Tongue (tissue), 2 donors: Measurements from ENCODE around the gene EPS8L2. TPM values are rescaled to one million over a fixed set of nuclear protein-coding genes. Genes with fewer than 3 reads are reported as not detected.

Experiments
- DNase-seq: peaks from one replicate; pipeline ENCODE4 v3.0.0-alpha.2; 2015
- total RNA-seq: library from RNA; depleted of rRNA; stranded (reverse); fragments of >200 nt; gene quantifications from one replicate; pipeline ENCODE4 v1.2.3, GENCODE V29; 2014

The EPS8L2 gene
- total RNA-seq, 1 donor from 2014 or later, result 88.3 TPM

DNA sequence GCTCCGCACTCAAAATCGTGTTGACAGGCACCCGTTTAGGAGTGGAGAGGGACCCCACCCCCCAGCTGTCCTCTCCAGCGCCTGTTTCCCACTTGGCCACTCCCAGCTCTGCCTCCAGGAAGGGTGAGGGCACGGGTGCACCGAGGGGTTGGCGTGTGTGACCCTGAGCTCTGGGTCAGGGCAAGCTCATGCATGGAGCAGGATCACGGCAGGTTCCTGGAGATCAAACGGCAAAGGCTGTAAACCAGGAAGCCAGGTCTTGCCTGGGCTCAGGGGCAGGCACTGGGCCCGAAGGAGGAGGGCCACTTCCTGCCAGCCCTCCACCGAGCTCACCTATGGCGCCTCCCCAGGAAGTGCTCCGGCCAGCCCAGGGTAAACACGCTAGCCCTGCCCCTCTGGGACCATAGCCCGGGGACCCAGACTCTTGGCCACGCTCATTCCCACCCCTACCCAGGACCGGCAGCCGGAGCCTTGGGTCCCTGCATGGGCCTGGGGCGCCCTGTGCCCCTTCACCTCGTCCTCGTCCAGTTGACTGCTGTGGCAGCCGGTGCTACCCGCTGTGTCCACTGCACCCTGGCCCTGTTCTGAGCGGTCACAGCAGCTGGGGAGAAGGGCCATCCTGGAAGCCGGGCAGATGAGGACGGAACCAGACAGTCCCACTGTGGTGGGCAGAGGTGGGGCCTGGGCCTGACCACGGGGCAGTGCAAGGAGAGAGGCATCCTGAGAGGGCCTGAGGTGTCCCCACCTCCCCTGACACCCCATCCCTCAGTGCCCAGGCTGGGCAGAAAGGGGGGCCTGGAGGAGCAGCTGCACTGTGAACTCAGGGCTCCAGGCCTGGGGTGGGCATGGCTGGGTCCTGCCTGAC, 1.0 kb upstream of the EPS8L2 start:
- no peak for DNase-seq

DNA sequence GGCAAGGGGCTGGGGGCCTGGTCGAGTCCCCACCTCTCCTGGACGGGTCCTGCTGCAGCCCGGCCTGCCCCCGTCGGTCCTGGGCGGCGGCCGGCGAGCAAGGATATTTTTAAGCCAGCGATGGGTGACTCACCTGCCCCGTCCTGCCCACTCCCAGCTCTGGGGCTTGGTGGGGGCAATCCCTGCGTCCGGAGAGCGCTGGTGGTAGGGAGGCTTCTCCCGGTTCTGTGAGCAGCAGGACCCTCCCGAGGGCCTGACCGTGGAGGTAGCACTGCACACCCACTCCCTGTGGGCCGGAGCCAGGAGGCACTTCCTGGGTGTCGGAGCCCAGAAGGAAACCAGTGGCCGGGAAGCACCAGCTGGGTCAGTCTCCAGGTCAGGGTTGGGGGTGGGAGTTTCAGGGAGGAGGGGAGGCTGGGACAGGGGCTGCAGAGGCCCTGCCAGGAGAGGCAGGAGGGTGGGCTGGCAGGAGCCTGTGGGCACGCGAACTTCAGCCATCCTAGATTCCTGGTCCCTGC, 467 bp downstream of the EPS8L2 start:
- no peak for DNase-seq

DNA sequence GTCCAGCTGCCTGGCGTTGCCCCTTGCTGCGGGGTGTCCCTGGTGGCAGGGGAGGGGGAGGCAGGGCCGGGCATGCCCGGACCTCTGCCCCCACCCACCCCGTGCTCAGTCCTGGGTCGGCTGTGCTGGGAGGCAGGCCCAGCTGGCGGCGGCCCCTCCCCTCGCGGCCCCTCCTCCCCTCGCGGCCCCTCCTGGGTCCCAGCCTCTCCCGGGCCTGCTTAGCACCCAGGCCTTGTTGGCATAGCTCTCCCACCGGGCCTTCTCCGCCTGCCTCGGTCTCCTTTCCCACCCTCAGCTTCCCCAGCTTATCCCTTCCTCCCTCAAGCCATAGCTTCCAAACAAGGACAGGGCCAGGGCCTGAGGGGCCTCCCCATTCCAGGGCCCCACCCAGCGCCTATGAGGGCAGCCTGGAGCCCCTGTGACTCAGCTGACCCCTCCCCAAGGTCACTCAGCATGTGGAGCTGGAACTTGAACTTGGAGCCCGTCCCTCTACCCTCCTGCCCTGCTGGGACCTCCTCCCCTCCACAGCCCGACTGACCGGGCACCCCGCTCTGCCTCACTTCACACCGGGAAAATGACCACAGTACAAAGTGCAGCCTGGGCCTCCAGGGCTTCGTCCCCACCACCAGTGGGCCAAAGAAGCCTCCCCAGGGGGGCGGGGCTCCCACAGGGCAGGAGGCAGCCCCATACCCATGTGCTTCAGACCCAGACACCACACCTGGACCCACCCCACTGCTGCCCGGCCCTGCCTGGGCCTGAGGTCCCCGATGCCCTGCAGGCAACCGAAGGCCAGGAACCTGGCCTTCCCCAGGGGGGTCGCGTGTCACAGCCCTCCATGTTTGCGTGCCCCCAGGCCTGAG, 1.2 kb downstream of the EPS8L2 start:
- no peak for DNase-seq

DNA sequence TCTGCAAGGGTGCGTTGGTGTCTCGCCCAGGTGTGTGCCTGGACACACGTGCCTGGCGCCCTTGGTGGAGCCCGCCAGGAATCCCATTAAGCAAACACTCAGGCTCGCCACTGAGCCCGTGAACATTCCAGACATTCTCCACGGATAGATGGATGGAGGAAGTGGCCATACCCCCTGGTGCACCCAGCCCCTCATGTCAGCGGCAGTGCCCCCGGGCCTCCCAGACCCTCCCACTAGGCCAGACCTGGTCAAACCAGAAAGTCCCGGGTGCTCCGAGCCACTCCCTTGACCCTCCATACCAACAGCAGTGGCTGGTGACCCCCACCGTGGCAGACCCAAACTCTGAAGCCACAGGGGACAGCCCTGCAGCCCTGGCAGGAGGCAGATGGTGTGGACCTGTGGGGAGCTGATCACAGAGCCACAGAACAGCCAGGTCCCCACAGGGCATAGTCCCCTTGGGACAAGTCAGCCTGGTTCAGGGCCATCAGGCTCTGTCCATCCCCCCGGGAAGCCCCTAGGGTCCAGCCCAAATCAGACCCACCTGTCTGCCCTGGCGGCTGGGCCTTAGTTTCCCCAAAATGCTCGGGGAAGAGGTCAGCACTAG, 1.9 kb downstream of the EPS8L2 start:
- no peak for DNase-seq

DNA sequence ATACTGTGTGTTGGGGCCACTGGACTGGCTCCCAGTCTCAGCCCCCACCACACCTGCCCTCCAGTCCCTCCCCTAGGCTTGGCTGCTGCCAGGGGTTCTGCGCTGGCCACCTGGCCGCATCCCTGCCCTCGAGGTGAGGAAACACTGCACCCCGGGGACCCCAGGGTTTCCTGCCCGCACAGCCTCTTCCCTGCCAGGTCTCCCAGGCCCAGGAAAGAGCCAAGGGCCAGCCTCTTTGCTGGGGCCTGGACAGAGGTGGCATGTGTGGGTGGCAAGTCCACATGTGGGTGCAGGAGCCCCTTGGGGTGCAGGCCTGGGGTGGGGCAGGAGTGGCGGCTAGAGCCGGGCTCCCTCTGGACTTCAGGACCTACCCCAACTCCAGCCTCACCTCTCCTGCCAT, 2.5 kb downstream of the EPS8L2 start:
- DNase-seq, result no peak

DNA sequence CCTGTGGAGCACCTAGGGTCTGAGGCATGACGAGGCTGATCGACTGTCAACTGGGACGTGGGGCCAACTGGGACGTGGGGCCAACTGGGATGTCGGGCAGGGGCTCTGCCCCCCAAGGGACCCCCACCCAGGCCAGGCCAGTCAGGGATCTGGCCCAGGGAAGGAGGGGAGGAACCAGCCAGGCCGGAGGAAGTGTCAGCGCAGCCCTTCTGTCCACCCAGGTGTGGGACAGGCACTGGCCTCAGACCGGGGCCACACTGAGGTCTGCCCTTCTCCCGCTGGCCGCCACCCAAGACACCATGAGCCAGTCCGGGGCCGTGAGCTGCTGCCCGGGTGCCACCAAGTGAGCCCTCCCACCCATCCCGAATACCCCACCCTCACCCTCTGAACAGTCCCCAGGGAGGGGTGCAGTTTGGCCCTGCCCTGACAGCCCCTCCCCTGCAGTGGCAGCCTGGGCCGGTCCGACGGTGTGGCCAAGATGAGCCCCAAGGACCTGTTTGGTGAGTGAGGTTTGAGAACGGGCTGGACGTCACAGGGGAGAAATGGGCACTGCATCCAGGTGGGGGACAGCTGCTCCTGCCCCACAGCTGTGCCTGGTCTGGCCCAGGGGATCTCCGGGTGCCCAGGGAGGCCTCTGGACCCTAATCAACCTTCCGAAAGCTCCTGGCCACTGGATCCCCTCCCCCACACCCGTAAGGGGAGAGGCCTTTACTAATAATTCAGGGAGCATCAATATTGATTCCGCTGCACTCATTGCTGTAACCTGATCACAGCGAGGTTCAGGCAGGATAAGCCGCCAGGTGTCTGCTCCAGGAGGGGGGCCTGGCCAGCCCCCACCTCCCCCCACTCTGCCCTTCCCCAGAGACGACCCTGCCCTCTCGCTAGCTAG, 3.3 kb downstream of the EPS8L2 start:
- DNase-seq, result no peak

DNA sequence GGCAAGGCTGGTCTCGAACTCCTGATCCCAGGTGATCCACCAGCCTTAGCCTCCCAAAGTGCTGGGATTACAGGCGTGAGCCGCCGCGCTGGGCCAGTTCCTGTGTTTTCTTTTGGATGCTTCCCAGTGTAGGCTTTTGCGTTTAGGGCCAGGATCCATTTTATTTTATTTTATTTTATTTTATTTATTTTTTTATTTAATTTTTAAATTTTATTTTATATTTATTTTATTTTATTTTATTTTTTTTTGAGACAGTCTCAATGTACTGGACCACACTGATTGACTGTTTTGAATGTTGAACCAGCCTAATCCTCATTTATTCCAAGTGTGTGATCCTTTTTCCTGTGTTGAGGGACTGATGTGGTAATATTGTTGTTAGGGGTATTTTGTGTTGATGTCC, 8.4 kb downstream of the EPS8L2 start:
- DNase-seq, result no peak

DNA sequence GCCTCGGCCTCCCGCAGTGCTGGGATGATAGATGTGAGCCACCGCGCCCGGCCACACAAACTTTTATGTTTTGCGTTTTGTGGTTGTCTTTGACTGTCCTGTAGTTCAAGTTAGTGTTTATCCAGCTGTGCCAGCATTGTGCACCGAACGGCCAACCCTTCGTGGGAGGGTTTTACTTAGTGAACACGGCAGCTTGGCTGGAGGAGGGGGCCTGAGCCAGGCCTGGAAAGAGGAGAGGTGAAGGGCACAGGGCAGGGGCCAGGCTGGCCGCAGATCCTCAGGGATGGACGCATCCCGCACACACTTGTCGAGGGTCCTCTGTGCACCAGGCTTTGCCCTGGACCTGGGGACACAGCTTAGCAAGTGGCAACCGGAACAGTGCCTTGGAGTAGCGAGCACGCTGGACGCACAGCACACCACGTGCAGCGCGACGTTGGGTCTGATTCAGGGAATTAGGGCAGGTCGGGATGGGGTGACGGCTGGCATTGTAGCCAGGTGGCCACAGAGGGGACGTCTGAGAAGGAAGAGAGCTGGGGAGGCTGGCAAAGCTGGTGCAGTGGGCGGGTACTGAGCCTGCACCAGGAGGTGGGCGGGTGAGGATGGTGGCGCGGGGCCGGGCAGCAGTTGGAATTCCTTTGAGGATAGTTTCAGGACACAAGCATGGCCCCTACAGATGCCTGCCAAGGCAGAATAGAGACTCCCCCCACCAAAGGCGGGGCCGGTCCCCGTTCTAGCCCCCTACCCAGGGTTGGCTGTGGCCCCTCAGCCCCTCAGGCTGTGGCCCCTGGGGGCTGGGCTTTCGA, 13.4 kb downstream of the EPS8L2 start:
- no peak for DNase-seq

DNA sequence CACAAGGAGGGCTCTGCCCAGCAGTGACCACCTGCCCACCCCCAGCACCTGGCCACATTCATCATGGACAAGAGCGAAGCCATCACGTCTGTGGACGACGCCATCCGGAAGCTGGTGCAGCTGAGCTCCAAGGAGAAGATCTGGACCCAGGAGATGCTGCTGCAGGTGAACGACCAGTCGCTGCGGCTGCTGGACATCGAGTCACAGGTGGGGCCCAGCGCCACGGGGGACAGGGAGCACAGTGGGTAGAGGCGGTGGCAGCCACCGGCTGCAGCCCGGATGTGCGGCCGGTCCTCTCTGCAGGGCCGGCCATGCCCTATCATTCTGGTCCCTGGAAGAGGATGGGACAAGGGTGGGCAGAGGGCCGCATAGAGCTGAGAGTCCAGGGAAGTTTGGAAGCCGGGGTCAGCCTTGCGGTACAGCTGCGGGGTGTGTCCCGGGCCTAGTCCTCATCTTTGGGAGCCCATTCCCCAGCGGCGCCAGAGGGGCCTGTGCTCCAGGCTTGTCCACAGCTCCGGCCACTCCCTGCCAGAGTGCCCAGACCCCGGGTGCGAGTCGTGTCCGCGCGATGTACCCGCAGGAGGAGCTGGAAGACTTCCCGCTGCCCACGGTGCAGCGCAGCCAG, 14.1 kb downstream of the EPS8L2 start:
- DNase-seq, result no peak

DNA sequence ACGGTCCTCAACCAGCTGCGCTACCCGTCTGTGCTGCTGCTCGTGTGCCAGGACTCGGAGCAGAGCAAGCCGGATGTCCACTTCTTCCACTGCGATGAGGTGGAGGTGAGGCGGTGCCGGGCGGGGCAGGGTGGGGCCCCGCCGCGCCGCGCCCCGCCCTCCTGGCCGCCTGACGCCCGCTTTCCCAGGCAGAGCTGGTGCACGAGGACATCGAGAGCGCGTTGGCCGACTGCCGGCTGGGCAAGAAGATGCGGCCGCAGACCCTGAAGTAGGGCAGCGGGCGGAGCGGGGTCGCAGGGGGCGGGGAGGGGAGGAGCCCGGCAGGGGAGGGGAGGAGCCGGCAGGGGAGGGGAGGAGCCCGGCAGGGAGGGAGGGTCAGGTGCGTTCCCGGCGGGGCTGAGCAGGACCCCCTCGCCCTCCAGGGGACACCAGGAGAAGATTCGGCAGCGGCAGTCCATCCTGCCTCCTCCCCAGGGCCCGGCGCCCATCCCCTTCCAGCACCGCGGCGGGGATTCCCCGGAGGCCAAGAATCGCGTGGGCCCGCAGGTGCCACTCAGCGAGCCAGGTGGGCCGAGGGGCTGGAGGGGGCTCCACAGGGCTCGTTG, 14.7 kb downstream of the EPS8L2 start:
- DNase-seq, result no peak

DNA sequence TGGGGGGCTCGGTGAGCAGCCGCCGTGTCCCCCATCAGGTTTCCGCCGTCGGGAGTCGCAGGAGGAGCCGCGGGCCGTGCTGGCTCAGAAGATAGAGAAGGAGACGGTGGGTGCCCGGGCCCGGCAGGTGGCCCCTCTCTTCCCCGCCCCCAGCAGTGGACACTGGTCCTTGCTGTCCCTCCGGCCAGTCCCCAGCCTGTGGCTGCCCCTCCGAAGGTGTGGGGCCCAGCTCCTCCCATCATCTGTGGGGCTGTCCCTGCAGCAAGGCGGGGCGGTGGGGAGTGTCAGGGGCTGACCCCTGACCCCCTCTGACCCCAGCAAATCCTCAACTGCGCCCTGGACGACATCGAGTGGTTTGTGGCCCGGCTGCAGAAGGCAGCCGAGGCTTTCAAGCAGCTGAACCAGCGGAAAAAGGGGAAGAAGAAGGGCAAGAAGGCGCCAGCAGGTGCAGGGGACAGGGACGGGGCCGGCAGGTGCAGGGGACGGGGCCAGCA, 15.3 kb downstream of the EPS8L2 start:
- DNase-seq, result no peak

DNA sequence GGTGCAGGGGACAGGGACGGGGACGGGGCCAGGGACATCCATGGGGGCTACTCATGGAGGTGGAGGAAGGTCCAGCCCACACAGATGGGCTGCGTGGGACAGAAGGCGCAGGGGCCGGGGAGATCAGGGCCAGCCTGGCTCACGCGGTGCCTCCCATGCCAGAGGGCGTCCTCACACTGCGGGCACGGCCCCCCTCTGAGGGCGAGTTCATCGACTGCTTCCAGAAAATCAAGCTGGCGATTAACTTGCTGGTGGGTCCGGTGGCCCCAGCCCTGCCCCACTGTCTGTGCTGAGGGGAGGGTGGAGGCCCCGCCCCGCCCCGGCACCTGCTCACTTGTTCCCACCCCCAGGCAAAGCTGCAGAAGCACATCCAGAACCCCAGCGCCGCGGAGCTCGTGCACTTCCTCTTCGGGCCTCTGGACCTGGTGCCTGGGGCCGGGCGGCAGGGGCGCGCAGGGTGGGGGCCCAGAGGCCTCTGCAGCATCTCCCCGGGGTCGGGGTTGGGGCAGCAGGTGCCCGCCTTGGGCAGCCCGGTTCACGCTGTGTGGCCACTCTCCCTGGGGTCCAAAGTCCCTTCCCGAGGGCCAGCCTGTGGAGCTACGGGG, 15.8 kb downstream of the EPS8L2 start:
- DNase-seq, result no peak

DNA sequence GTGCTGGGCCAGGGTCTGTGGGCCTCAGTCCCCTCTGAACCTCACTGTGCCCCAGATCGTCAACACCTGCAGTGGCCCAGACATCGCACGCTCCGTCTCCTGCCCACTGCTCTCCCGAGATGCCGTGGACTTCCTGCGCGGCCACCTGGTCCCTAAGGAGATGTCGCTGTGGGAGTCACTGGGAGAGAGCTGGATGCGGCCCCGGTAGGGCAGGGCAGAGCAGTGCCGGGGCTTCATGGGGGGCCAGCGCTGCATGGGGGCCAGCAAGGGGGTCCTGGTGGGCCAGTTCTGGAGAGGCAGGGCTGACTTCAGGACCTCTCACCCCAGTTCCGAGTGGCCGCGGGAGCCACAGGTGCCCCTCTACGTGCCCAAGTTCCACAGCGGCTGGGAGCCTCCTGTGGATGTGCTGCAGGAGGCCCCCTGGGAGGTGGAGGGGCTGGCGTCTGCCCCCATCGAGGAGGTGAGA, 16.3 kb downstream of the EPS8L2 start:
- DNase-seq, result no peak

DNA sequence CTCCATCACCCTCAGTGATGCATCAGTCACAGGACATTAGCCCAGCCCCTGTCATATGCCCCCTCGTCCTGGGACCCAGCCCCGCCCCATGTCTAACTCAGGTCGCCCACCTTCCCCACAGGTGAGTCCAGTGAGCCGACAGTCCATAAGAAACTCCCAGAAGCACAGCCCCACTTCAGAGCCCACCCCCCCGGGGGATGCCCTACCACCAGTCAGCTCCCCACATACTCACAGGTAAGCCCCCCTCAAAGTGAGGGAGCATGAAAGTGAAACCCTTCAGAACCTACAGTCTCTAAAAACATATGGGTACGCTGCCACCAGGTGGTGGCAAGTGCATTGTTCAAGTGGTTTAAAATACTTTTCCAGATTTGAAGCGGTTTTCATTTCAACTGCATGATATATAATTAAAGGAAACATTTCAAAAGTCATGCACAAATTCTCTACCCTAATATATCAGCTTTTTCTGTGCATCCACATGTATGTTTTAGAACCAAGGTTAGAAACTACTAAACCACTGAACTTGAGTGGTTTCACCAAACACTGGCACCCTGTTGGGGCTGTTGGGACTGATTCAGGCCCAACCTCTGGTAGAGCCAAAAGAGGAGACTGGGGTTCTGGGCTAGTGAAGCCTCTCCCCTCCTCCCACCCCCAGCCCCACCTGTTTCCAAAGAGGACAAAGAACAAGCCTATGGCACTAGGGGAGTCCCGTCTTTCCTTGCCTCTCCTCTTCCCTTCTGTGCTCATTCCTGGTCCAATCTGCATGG, 17.3 kb downstream of the EPS8L2 start:
- peak; percentile 53 for DNase-seq

DNA sequence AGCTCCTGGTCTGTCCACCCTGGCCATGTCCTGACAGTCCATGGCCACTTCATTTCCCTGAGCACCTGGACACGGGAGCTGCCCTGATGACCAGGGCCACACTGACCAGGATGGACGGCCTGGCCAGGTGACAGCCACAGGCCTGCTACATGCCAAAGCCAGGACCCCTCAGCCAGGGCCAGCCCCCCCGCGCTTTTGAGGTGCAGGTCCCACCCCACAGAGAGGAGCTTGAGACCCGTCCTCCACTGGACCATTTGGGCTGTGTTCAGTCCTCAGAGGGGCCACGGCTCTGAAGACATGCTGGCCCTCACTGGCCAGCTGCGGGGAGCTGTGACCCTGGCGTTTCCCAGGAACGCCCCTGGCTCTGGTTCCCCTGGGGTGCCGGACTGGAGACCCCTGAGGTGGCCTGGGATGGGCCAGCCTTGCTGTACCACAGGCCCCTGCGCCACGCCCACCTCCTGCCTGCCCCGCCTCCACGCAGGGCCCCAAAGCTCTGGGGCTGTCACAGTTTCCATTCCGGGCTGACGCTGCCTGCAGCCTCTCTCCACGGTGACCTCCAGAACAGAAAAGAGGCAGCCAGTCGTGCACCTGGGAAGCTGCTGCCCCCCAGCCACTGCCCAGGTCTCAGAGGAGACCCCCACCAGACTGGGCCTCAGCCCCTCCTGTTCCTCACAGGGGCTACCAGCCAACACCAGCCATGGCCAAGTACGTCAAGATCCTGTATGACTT, 18.2 kb downstream of the EPS8L2 start:
- DNase-seq, result no peak

DNA sequence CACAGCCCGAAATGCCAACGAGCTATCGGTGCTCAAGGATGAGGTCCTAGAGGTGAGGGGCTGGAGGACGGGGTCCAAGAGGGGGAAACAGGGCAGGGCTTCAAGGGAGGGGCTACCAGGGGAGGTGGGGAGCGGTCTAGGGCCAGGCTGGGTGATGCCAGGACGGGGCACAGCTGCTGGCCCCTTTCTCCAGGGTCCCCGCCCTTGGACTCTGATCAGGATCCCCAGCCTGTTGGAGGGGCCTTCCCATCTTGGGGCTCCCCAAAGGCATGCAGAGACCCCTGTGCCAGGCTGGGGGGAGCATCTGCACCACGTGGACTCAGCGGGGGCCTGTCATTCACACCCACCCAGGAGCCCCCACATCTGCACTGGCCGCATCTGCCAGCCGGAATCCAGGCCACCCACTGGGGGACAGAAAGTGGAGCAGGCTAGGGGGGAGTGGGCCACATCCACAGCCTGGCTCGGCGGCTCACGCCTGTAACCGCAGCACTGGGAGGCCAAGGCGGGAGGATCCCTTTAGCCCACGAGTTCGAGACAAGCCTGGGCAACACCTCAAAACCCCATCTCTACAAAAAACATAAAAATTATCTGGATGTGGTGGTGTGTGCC, 18.9 kb downstream of the EPS8L2 start:
- DNase-seq, result no peak

DNA sequence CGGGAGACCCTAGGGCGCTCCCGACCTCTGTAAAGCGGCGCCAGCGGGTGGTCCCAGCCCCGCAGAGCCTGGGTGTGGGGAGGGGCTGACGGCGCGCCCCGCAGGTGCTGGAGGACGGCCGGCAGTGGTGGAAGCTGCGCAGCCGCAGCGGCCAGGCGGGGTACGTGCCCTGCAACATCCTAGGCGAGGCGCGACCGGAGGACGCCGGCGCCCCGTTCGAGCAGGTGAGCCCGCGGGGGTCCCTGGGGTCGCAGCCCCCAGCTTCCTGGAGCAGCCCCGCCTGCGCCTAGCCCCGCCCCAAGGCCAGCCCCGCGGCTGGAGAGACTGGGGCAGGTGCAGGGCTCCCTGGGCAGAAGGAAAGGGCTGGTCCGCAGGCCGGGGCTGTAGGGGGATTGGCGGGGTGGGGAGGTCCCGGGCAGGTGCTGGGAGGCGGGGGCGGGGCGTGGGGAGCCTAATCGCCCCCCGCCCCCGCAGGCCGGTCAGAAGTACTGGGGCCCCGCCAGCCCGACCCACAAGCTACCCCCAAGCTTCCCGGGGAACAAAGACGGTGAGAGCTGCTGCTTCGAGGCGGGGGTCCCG, 19.7 kb downstream of the EPS8L2 start:
- DNase-seq, result peak; percentile 42
